Liver (tissue), 9 donors: ENCODE measurements around the gene PODXL2. TPM values are rescaled to one million over a fixed set of nuclear protein-coding genes. Genes with fewer than 3 reads are reported as not detected.

ENCODE experiments used
- DNase-seq: peaks from one replicate; pipeline ENCODE4 v3.0.0-alpha.2; 2017; ENCODE audit warnings: low spot score
- H3K27ac ChIP-seq, 2 donors: one replicate each; pipeline ENCODE4 v1.7.0; 2013; ENCODE audit warnings: inconsistent platforms in 2 of 2, low read length in 2 of 2, control low read depth in 1 of 2, low read depth in 1 of 2, mild to moderate bottlenecking in 1 of 2
- H3K27me3 ChIP-seq, 4 donors: one replicate each; pipeline versions ENCODE4 v1.6.1 to v1.7.0; 2013; ENCODE audit warnings: low read length in 3 of 4, inconsistent platforms in 1 of 4, mild to moderate bottlenecking in 1 of 4, moderate library complexity in 1 of 4; ENCODE audit not compliant: control insufficient read depth in 4 of 4, insufficient read depth in 4 of 4
- H3K36me3 ChIP-seq, 4 donors: one replicate each; pipeline versions ENCODE4 v1.6.1 to v1.7.0; 2013; ENCODE audit warnings: low read length in 3 of 4, mild to moderate bottlenecking in 3 of 4, low read depth in 1 of 4, moderate library complexity in 1 of 4; ENCODE audit not compliant: control insufficient read depth in 4 of 4, insufficient read depth in 3 of 4
- H3K4me1 ChIP-seq, 4 donors: one replicate each; pipeline versions ENCODE4 v1.6.1 to v1.7.0; 2013; ENCODE audit warnings: low read length in 3 of 4, mild to moderate bottlenecking in 3 of 4, moderate library complexity in 1 of 4; ENCODE audit not compliant: control insufficient read depth in 4 of 4, insufficient read depth in 4 of 4
- H3K4me3 ChIP-seq, 3 donors: one replicate each; pipeline versions ENCODE4 v1.6.1 to v1.7.0; 2013; ENCODE audit warnings: low read length in 3 of 3, control low read depth in 1 of 3, low read depth in 1 of 3, mild to moderate bottlenecking in 1 of 3
- H3K9ac ChIP-seq, 2 donors: one replicate each; pipeline ENCODE4 v1.7.0; 2013; ENCODE audit warnings: low read length in 2 of 2, mild to moderate bottlenecking in 2 of 2, moderate library complexity in 2 of 2, control low read depth in 1 of 2, low read depth in 1 of 2
- H3K9me3 ChIP-seq, 4 donors: one replicate each; pipeline versions ENCODE4 v1.6.1 to v1.7.0; 2013; ENCODE audit warnings: low read length in 3 of 4; ENCODE audit not compliant: control insufficient read depth in 4 of 4
- ATF3 ChIP-seq: IDR thresholded peaks from 2 replicates; pipeline ENCODE4 v1.6.1; 2016; ENCODE audit warnings: antibody characterized with exemption
- CTCF ChIP-seq: fragments of 150-350 bp; IDR thresholded peaks from 2 replicates; pipeline ENCODE4 v1.5.1; 2017; ENCODE audit warnings: improper control_type of control experiment, low read depth, low read length; ENCODE audit not compliant: missing input control
- EGR1 ChIP-seq, 2 donors: IDR thresholded peaks; 2 replicates each; pipeline ENCODE4 v1.6.1; 2016 to 2018; ENCODE audit warnings: antibody characterized with exemption in 2 of 2, low read depth in 2 of 2
- FOXA1 ChIP-seq: IDR thresholded peaks from 2 replicates; pipeline ENCODE4 v1.6.1; 2016; ENCODE audit warnings: antibody characterized with exemption
- FOXA2 ChIP-seq: IDR thresholded peaks from 2 replicates; pipeline ENCODE4 v1.6.1; 2016; ENCODE audit warnings: antibody characterized with exemption
- GABPA ChIP-seq, 2 donors: IDR thresholded peaks in 1 of 2; conservative IDR thresholded peaks in 1 of 2; 2 replicates each; pipeline ENCODE4 v1.6.1; 2016; ENCODE audit warnings: antibody characterized with exemption in 2 of 2, mild to moderate bottlenecking in 1 of 2, moderate library complexity in 1 of 2
- HNF4A ChIP-seq, 2 donors: conservative IDR thresholded peaks; 2 replicates each; pipeline ENCODE4 v1.6.1; 2016; ENCODE audit warnings: antibody characterized with exemption in 2 of 2, mild to moderate bottlenecking in 2 of 2
- HNF4G ChIP-seq: IDR thresholded peaks from 2 replicates; pipeline ENCODE4 v1.6.1; 2016; ENCODE audit warnings: antibody characterized with exemption
- JUND ChIP-seq, 2 donors: IDR thresholded peaks; 2 replicates each; pipeline ENCODE4 v1.6.1; 2016; ENCODE audit warnings: antibody characterized with exemption in 2 of 2
- MAX ChIP-seq: IDR thresholded peaks from 2 replicates; pipeline ENCODE4 v1.6.1; 2016; ENCODE audit warnings: antibody characterized with exemption
- NR2F2 ChIP-seq: IDR thresholded peaks from 2 replicates; pipeline ENCODE4 v1.6.1; 2016; ENCODE audit warnings: antibody characterized with exemption
- RAD21 ChIP-seq, 2 donors: IDR thresholded peaks; 2 replicates each; pipeline ENCODE4 v1.6.1; 2016; ENCODE audit warnings: antibody characterized with exemption in 2 of 2, mild to moderate bottlenecking in 2 of 2
- REST ChIP-seq: IDR thresholded peaks from 2 replicates; pipeline ENCODE4 v1.6.1; 2016; ENCODE audit warnings: antibody characterized with exemption, mild to moderate bottlenecking
- RXRA ChIP-seq, 2 donors: IDR thresholded peaks; 2 replicates each; pipeline ENCODE4 v1.6.1; 2017 to 2018; ENCODE audit warnings: antibody characterized with exemption in 2 of 2, mild to moderate bottlenecking in 1 of 2
- SP1 ChIP-seq: IDR thresholded peaks from 2 replicates; pipeline ENCODE4 v1.6.1; 2018; ENCODE audit warnings: antibody characterized with exemption, mild to moderate bottlenecking
- TAF1 ChIP-seq: conservative IDR thresholded peaks from 2 replicates; pipeline ENCODE4 v1.6.1; 2016; ENCODE audit warnings: antibody characterized with exemption, mild to moderate bottlenecking
- YY1 ChIP-seq: IDR thresholded peaks from 2 replicates; pipeline ENCODE4 v1.6.1; 2016; ENCODE audit warnings: antibody characterized with exemption, mild to moderate bottlenecking
- ZBTB33 ChIP-seq: IDR thresholded peaks from 2 replicates; pipeline ENCODE4 v1.6.1; 2016; ENCODE audit warnings: antibody characterized with exemption
- WGBS: extraction: QIAGEN DNeasy Blood & Tissue Kit; methylation state at CpG from one replicate; pipeline ENCODE4 v1.1.7; 2013; 5-methylcytosine and 5-hydroxymethylcytosine counted together
- polyA plus RNA-seq, 2 donors: library from polyadenylated mRNA; stranded (reverse) in 1 of 2; unstranded in 1 of 2; fragments of 200-250 nt in 1 of 2; fragments of >200 nt in 1 of 2; fragmentation: Nextera tagmentation in 1 of 2; extraction: Ambion mirVana in 1 of 2; gene quantifications; one replicate each; pipeline versions ENCODE4 v1.2.1 to v1.2.3, GENCODE V29; 2013 to 2015
- total RNA-seq, 2 donors: library from RNA; depleted of rRNA; stranded (reverse); fragments of >200 nt; gene quantifications; one replicate each; pipeline ENCODE4 v1.2.3, GENCODE V29; 2014
- donor health status: healthy.
- donor health status: healthy.
- donor health status: healthy.
- donor health status: healthy.
- donor health status: healthy.

Gene PODXL2
- total and polyA plus RNA-seq, 4 donors, result 0.47 to 1.4 (median 0.88) TPM

GRCh38 chr3:127699416-127700300 is 70.7 kb downstream of the PODXL2 start:
- Histone ChIP-seq H3K27me3 (no peaks in the 10 kb centered on the region), H3K4me1 (peaks cover 11 to 59% (median 50%) of the 10 kb centered on the region in 4 donors), H3K4me3 (no peak overlapping the region), H3K36me3 (peaks cover 0 to 2% (median 0%) of the 10 kb centered on the region in 4 donors), H3K9me3 (no peaks in the 10 kb centered on the region), H3K27ac (no peak overlapping the region), H3K9ac (no peak overlapping the region)
- 92% methylated on average over 9 of the region's 9 CpGs for WGBS
- TF ChIP-seq GABPA (IDR thresholded peaks at IDR 0.05 in 1 of 2, conservative IDR thresholded peaks at IDR 0.05 in 1 of 2) (no peak), REST (no peak), ATF3 (no peak), RAD21 (IDR thresholded peaks at IDR 0.05) (no peak), HNF4G (no peak), CTCF (no peak), EGR1 (IDR thresholded peaks at IDR 0.05; ENCODE audit: low read depth in 2 of 2) (no peak), HNF4A (conservative IDR thresholded peaks at IDR 0.05) (no peak), MAX (no peak), FOXA2 (no peak), TAF1 (no peak), SP1 (no peak), ZBTB33 (no peak), YY1 (no peak), JUND (IDR thresholded peaks at IDR 0.05) (no peak), RXRA (IDR thresholded peaks at IDR 0.05) (no peak), NR2F2 (no peak), FOXA1 (no peak)
- no peak for DNase-seq
